Middle frontal gyrus (tissue), 1 donor: ENCODE measurements around the gene SIAH3.
"Not testable (repeated sequence)": the region's sequence is repeated elsewhere in the genome, so short reads cannot be mapped to it uniquely, and the experiment has no call there.

ENCODE experiments used
- DNase-seq: peaks from one replicate; pipeline ENCODE4 v3.0.0-alpha.2; 2015; ENCODE audit warnings: low spot score; ENCODE audit errors: extremely low spot score

Gene SIAH3

GRCh38 chr13:45851171-45851921 lies at the start of gene SIAH3:
Gene SIAH3, minus strand, starts transcription at chr13:45851753. Its CDS starts 124 bp downstream, at chr13:45851629.
- DNase-seq: peak; percentile 33

- DNase-seq: no peak
Measured at GRCh38 chr13:45899406-45899805, 47.9 kb upstream of the SIAH3 start.

GRCh38 chr13:45897562-45897961 lies 46.0 kb upstream of the SIAH3 start:
- DNase-seq: no peak

DNA sequence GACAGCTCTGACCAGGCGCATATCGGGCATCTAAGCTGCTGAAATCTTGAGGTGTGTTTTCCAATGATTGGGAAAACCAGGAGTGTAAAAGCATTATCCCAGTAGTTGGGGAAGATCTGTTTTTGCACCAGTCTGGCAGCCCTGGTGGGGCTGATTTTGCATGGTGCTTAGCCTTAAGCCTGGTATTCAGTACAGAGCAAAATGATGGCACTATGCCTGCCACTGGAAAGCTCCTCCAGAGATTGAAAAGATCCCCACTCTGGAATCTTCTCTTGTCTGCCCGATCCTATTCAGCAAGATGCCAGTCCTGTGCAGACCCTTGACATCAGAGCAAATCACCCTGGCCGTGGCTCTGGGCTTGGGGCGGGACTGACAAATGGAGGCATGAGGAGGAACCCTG lies 44.7 kb upstream of the SIAH3 start:
- no peak for DNase-seq

DNA sequence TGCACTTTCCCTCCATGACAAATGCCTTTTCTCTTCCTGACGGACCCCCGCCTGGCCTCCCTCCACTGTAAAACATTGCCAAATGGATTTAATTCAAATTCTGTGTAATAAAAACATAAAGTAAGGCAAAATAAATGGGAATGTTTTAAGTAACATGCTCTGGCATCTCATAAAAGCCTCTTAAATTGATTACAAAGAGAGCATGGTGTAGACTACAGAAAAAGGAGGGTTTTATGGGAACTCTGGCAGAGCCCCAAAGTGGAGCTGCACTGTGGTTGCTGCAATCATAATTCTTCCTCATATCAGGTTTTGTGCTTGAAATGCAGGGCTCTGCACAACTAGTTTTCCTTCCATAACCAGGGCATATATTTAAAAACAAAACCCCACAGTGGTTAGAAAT lies 44.3 kb upstream of the SIAH3 start:
- DNase-seq: no peak

DNA sequence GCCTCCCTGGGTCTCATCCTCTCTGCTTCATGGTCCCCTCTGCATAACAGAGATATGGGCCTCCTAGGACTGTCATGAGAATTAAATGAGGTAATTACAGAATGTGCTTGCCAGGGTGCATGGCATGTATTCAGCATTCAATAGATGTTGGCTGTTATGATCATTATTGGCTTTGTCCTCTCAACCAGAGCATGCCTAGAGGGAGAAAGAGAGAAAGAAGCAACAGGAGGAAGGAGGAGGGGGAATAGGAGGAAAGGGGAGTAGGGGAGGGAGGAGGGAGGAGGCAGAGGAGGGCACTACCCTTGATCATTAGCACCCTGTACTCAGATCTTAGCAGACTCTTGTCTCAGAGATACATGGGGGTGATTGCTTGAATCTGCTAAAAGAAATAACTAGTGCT lies 41.0 kb upstream of the SIAH3 start:
- DNase-seq: no peak

GRCh38 chr13:45889590-45890243 lies 38.2 kb upstream of the SIAH3 start:
- DNase-seq: no peak

- no peak for DNase-seq
Measured at GRCh38 chr13:45886466-45886865, 34.9 kb upstream of the SIAH3 start.

- no peak for DNase-seq
Measured at GRCh38 chr13:45885194-45885593, 33.6 kb upstream of the SIAH3 start.

- no peak for DNase-seq
Measured at GRCh38 chr13:45882626-45883025, 31.1 kb upstream of the SIAH3 start.

DNA sequence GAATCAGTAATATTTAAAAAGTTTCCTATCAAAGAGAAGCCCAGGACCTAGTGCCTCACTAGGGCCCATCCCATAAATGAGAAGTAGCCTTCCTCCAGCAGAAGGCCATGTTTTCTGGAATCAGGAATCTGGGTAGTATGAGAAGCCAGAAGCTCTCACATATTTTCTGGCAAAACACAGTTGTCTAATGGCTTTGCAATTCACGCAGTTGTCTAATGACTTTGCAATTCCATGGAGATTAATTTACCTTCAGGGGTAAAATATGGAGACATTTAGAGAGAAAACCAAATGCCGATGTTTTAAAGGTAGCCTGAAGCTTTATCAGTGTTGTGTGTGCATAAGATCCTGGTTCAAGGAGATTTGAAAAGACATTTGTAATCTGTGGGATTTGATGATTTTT lies 29.8 kb upstream of the SIAH3 start:
- no peak for DNase-seq

DNA sequence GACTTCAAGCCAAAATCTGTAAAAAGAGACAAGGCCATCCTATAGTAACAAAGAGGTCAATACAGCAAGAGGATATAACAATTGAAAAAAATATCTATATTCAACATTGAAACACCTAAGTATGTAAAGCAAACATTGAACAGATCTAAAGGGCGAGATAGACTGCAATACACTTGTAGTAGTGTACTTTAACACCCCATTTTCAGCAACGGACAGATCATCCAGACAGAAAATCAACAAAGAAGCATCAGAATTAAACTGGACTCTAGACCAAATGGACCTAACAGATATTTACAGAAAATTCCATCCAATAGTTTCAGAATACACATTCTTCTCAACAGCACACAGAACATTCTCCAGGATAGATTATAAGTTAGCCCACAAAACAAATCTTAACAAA lies 28.7 kb upstream of the SIAH3 start:
- DNase-seq: no peak

- no peak for DNase-seq
Measured at GRCh38 chr13:45879666-45880065, 28.1 kb upstream of the SIAH3 start.

GRCh38 chr13:45878966-45879365 lies 27.4 kb upstream of the SIAH3 start:
- no peak for DNase-seq

DNA sequence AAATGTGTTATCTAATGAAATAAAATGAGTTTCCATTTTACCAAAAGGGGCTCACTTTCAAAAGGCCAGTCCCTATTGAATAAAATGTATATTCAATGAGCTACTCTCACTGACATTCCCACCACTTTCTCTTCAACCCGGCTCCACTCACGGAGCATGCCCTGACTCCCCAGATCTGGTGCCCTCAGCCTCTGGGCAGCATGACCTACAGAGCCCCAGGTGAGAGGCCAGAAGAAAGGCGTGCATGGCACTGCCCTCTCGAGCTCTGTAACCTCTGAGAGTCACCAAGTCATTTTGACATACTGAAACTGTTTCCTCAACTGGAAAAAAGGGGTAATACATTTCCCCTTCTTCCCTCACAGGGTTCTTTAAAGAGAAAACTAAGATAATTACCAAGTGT lies 25.2 kb upstream of the SIAH3 start:
- DNase-seq: no peak

- no peak for DNase-seq
Measured at GRCh38 chr13:45875951-45876350, 24.4 kb upstream of the SIAH3 start.

DNA sequence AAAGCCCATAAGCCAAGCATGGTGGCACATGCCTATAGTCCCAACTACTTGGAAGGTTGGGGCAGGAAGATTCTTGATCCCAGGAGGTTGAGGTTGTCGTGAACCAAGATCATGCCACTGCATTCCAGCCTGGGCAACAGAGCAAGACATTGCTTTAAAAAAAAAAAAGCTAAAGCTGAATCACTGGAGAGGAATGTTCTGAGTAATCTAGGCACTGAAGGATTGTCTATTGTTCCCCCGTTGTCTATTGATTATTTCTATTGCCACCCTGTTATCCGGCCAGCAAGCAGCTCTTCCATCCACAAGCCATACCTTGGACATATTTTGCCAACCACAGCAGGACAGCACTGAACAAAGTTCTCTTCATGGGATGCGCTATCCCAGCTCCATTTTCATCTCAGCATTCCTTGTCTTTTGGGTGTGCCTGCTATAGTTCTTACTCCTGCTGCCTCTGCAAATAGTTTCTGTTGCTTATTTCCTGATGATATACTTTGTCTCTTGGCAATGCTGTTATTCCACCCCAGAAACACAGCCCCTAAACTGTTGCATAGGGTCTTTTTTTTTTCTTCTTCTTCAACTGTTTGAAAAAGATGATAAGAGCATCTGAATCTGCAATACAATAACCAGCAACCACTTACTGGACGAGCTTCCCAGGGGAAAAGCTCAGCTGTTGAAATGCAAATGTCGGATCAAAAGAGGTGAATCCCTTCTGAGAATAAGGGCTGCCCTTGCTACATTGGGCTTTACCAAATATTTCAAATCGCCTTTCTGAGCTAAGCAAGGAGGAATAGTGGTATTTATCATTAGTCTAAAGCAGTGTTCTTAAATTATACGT lies 22.2 kb upstream of the SIAH3 start:
- DNase-seq: no peak

DNA sequence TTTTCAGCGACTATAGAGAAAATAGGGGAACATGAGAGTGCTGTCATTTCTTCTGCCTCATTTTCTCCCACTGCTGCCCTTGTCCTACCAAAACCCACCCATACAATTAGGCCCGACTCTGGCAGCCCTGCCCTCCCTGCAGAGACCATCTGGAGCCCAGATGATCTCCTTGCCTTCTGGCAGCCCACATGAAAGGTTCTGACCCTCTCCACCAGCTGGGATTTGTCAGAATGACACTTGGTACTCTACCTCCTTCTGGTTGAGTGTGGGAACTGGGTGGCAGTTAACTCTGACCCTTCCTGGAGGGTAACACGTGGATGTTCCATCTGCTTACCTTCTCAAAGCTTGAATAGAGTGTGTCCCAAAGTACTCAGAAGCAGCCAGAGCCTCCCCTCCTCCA lies 21.0 kb upstream of the SIAH3 start:
- DNase-seq: no peak

DNA sequence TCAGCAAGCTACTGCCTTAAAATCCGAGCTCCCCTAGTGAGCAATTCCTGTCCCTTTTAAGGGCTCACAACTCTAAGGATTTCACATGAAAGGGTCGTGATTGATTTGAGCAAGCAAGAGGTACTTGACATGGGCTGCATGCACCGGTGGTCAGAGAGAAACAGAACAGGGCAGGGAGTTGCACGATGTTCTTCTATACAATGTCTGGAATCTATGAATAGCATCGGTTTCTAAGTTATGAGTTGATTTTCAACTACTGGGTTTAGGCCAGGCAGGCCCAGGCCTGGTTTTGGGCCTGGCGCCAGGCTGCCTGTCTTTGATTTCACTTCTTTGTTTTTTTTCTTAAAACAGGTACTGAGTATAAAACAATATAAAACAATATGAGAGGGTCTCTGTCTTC lies 19.6 kb upstream of the SIAH3 start:
- DNase-seq: not testable (repeated sequence)

- no peak for DNase-seq
Measured at GRCh38 chr13:45870232-45870631, 18.7 kb upstream of the SIAH3 start.

DNA sequence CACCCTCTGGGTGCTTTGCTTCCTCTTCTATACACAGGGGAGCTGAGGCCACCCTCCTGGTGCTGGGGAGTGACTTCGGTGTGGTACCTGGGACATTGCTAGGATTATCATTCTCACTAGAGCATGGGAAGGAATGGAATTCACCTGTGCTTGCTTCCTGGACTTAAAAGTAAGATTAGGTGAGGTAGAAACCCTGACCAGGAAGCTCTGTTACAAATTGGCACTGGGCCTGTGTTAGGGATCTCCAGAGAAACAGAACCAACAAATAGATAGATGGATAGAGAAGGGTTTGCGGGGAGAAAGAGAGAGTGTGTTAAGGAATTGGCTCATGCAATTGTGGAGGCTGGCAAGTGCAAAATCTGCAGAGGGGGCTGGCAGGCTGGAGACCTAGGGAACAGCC lies 13.9 kb upstream of the SIAH3 start:
- DNase-seq: no peak
